ENCODE measurements around the gene KLK15.

DNA sequence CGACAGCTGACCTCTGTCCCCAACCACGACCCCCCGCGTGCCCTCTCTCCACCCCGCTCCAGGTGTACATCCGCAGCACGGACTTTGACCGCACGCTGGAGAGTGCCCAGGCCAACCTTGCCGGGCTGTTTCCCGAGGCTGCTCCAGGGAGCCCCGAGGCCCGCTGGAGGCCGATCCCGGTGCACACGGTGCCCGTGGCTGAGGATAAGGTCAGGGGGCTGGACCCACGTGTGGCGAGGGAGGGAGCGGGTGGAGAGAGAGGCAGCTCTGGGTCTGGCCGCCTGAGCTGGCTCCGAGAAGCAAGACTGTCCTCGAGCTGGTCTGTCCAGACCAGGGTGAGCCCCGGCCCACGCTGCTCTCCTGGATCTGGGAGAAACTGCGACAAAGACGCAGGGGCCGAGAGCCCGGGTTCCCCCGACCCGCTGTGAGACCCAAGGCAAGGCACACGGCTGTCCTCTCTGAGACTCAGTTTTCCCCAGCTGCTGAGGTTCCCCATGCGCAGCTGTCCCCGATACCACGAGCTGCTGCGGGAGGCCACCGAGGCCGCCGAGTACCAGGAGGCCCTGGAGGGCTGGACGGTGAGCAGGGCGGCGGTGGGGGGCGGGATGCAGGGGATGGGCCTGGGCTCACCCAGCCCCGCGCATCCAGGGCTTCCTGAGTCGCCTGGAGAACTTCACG lies 41.6 kb downstream of the KLK15 start:
- TF ChIP-seq, protein P1, sequence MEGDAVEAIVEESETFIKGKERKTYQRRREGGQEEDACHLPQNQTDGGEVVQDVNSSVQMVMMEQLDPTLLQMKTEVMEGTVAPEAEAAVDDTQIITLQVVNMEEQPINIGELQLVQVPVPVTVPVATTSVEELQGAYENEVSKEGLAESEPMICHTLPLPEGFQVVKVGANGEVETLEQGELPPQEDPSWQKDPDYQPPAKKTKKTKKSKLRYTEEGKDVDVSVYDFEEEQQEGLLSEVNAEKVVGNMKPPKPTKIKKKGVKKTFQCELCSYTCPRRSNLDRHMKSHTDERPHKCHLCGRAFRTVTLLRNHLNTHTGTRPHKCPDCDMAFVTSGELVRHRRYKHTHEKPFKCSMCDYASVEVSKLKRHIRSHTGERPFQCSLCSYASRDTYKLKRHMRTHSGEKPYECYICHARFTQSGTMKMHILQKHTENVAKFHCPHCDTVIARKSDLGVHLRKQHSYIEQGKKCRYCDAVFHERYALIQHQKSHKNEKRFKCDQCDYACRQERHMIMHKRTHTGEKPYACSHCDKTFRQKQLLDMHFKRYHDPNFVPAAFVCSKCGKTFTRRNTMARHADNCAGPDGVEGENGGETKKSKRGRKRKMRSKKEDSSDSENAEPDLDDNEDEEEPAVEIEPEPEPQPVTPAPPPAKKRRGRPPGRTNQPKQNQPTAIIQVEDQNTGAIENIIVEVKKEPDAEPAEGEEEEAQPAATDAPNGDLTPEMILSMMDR (IDR thresholded peaks at IDR 0.05; ENCODE audit: insufficient read depth, low read depth, low read length), result no peak
- no peak for TF ChIP-seq EZH2 (IDR thresholded peaks at IDR 0.05; ENCODE audit: insufficient read depth, low read length)

All from astrocyte (in vitro differentiated cells and primary cell).